GM19238 (cell line): ENCODE results near the gene RPTOR.

Experiments used
- DNase-seq: peaks from one replicate; pipeline ENCODE4 v3.0.0; 2011; ENCODE audit warnings: low spot score; ENCODE audit not compliant: insufficient read length

RPTOR gene

DNA sequence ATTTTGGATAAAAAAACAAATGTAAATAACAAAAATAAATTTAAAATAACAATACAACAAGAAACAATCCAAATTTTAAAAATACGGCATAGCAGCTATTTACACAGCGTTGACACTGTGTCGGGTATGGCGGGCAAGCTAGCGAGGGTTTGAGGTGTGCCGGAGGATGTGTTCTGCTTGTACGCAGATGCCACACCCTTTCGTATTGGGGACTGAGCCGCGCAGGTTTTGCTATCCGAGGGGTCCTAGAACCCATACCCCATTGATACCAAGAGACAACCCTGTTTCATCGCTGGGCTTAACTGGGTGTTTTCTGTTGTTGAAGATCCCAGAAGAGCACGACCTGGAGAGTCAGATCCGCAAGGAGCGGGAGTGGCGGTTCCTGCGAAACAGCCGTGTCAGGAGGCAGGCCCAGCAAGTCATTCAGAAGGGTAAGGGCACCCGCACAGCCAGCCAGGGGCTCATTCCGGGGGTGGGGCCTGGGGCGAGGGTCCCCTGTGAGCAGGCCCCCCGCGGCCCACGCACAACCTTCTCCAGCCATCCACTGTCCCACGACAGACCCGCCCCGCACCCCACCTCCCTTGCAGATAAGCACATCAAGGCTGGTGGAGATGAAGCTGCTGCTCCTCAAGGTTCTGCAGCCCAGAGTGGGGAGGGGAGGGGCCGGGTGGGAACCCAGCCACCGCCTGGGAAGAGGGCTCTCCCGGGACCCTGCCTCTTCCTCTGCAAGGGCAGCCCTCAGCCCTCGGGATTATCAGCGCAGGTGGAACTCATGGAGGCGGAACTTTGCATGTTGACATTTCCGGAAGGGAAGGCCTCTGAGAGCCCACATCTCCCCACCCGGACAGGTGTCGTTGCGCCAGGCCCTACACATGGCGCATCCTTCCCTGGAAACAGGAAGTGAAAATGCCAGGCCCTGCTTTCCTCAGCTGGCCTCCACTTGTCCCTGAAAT lies 395.8 kb downstream of the RPTOR start:
- no peak for DNase-seq

DNA sequence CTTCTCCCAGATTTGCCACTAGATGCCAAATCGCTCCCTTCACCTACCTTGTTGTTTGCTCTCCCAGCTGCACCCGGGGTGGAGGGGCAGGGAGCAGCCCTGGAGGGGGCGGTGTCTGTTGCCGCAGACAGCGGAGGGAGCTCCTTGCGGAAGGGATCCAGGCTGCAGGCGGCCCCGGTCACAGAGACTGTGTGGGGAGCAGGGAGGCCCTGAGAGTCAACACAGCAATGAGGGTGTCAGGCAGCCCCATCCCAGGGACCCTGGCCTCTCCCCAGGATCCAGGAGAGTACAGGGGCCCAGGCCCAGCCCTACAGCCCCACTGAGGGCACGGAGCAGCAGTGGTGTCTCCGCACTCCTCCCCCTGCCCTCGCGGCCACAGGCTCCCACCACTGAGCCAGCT lies 396.5 kb downstream of the RPTOR start:
- no peak for DNase-seq

DNA sequence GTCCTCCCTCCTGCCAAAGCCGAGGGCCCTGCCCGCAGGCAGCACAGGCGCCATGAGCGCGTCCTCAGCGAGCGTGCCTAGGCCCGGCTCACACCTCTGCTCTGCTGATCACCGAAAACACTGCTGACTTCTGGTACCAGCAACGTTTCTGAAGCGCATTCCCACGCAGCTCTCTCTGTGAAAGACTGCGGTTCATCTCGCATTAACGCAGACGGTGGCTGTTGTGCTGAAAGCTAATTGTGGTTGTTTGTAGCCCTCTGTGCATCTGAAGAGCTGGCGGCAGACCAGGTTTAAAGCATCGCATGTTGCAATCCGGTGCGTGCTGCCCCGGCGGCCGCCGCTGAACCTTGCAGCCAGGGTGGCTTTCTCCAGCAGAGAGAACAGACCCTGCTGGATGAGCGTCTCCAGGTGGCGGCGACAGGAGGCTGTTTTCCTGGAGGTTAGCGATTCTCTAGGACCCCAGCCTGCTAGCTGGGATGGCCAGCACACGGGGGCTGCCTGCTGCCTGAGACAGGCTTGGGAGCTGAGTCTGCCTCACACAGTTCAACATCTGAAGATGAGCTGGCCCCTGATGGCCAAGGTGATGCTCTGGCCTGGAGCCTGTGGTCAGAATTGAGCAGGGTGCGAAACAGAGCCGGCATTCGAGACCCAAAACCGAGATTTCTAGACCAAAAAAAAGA lies 397.2 kb downstream of the RPTOR start:
- DNase-seq, result no peak

DNA sequence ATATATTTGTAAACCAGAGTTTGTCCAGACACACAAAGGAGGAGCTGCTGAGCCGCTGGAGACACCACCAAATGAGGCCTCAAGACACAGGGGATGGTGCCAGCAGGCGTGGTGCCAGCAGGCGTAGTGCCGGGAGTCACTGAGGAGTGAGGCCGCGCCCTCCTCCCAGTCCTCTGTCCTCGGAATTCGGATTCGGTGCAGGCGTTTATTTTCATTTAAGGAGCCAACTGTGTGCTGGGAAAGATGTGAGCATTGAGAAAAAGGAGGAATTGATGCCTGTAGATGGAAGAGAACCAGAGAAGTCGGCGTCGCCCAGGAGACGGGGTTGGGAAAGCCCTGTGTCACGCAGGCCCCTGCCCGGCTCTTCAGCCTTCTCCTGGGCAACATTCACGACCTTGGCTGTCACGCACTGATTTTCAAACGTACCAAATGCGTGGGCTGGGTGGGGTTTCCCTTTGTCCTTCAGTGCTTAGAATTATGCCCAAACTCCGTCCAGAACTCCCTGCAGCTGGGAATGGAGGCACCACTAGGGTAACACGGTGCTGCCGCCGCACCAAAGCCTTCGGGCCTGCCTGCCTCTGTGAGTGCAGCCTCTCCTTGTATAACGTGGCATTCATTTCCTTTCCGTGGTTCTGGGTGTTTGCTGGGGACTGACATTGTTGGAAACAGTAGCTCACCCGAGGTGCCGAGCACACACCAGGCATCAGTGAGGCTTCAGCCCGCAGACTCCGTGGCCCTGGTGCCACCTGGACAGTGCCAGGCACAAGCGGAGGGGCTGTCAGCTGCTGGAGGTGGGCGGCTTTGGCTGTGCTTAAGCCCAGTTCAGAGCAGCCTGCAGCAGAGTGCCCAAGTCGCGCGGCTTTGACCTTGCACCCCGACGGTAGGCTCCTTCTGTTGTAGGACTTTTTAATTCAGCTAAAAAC lies 398.0 kb downstream of the RPTOR start:
- no peak for DNase-seq

DNA sequence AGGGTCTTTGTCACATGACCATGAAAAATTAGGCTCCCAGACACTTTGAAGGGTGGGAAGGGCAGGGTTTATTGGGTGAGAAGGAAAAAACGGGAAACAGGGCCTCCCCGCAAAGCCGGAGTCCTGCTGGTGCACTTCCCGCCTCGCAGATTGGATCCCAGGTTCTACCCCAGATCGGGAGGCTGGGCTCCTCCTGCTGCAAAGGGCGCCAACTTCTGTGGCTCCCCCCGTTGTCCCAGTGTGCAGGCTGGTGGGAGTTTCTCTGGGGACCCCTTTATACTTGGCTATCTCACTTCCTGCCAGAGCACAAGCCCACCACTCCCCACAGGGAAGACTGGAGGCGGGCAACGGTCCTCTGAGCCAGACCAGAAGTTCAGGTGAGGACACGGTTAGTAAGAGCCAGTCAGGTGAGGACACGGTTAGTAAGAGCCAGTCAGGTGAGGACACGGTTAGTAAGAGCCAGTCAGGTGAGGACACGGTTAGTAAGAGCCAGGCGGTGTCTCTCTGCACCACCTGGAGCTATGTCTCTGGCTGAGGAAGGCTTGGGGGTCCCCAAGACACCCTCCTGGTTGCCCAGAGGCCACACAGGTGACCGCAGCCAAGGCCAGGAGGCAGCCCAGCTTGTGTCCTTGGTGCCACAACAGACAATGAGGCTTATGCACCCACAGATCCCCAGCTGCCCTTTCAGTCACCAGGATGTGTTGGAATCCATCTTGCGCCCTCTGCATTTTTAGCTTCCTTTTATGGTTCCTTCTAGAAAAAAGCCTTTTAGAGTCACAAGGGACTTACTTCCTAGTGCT lies 398.9 kb downstream of the RPTOR start:
- DNase-seq, result no peak

DNA sequence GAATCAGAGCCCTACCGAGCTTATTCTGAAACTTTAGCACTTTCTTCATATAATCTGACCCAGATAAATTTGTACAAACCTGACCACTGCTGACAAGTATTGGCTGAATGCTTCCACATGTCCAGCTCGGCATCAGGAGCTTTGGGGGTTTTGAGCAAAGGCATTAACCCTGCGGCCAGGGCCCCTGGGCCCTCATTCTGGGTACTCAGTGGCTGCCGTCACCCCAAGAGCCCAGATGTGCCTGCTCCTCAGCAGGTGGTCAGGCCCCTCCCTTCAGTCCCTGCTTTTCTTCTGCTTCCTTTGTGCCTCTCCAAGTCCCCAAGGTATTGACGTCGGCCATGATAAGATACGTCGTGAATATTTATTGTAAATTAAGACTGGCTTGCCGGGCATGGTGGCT lies 399.7 kb downstream of the RPTOR start:
- no peak for DNase-seq

DNA sequence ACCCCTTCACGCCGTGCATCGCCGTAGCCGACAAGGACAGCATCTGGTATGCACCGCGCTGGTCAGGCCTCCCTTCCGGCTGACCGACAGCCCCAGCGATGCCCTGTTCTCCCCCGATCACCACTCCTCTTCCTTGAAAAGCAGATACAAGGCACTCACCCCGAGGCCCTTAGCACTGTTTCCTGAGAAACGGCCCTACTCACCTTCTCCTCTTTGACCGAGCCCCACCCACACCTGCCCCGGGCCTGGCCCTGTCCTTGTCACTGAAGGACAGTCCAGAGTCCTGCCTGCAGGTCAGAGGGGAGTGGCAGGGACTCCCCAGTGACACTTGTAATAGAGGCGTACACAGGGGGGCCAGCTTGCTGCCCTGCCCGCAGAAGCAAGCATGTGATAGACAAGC lies 401.1 kb downstream of the RPTOR start:
- DNase-seq, result no peak

DNA sequence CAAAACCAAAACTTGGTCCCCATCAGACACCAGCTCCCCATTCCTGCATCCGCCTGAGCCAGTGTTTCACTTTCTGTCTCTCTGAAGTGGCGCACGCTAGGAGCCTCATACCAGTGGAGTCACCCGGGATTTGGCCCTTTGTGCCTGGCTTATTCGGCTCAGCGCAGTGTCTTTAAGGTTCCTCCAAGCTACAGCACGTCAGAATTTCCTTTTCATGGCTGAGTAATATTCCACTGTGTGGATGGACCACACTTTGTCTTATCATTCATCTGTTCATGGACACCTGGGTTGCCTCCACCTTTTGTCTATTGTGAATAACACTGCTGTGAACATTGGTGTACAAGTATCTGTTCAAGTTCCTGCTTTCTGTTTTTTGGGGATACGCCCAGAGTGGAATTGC lies 401.8 kb downstream of the RPTOR start:
- DNase-seq, result no peak

DNA sequence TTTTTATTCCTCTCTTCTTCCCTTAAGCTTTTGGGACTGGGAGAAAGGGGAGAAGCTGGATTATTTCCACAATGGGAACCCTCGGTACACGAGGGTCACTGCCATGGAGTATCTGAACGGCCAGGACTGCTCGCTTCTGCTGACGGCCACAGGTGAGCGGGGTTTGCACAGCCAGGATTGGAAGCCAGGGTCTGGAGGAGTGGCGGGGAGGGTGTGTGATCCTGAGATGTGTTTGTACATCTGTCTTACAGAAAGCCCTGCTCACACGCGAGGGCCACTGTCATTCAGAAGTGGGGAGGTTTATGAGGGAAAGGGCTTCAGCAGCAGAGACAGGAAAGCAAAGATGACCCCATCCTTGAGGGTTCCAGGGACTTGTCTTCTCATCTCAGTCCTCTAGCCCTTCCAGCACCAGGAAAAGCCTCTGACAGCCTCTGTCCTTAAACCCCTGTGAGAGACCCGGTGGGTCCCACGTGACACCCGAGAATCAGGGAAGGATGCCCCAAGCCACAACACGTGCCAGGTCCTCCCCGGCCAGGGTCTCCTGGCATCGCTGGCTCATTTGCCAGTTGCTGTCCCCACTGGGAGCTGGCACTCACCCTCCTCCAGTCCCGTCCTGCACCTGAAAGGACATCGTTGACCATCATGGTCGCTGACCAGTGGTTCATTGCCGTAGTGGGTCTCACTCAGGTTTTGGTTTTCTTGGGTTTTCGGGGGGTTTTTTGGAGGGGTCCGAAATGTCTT lies 402.7 kb downstream of the RPTOR start:
- DNase-seq, result no peak

DNA sequence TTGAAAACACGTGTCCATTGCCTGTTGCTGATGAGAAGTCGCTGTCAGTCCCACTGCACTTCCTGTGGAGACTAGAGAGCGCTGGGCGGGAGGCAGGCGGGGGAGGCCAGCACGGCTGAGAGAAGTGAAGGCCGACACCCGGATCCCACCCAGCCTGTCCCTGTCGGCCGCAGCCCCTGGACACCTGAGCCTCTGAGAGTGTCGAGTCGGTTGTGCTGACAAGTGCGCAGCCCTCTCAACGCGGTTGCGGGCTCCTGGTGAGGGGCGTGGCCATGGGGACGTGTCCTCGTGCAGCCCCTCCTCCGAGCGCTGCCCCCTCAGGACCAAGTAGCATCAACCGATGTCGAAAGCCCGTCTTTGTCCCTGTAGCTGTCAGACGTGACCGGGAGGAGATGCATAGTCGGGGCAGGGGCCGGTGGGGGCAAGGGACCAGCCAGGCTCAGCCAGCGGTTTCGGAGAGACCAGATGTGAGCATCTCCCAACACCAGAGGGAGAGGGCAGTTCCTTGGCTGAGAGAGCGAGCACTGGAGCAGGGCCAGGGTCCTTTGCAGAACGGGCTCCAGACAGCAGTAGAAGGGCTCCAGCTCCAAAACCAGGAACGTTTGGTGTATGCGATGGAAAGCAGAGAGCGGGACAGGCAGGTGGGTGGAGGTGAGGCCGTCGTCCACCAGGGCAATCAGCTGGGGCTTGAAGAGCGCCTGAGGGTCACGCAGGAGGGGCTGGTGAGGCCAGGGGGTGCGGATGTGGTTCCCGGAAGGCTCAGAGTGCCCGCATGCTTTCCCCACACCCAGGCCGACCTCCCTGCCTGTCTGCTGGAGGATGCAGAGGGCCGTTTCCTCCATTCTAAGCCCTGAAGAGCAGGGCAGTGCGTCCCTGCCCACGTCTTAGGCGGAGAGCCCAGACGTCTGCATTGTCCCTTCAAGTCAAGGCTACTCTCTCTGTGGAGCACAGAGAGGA lies 403.7 kb downstream of the RPTOR start:
- DNase-seq, result no peak

DNA sequence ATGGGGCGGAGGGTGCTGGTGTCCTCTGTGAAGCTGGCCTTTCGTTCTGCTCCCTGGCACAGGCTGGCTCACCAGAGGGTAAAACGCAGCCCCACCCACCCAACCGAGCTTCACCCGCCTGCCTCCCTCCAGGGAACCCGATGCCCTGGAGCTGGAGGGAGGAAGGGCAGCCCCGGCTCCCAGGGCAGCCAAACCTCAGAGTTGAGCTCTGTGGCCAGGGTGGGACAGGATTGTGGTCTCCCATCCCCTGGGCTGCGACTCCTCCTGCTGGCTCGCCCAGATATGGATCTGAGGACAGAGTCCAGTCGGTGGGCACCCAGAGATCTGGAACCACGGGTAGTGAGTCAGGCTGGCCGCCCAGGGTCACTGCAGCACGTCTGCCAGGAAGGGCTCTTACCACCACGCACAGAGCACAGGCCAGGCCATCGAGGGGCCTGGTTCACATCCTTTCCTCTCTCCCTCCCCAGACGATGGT lies 404.4 kb downstream of the RPTOR start:
- no peak for DNase-seq

DNA sequence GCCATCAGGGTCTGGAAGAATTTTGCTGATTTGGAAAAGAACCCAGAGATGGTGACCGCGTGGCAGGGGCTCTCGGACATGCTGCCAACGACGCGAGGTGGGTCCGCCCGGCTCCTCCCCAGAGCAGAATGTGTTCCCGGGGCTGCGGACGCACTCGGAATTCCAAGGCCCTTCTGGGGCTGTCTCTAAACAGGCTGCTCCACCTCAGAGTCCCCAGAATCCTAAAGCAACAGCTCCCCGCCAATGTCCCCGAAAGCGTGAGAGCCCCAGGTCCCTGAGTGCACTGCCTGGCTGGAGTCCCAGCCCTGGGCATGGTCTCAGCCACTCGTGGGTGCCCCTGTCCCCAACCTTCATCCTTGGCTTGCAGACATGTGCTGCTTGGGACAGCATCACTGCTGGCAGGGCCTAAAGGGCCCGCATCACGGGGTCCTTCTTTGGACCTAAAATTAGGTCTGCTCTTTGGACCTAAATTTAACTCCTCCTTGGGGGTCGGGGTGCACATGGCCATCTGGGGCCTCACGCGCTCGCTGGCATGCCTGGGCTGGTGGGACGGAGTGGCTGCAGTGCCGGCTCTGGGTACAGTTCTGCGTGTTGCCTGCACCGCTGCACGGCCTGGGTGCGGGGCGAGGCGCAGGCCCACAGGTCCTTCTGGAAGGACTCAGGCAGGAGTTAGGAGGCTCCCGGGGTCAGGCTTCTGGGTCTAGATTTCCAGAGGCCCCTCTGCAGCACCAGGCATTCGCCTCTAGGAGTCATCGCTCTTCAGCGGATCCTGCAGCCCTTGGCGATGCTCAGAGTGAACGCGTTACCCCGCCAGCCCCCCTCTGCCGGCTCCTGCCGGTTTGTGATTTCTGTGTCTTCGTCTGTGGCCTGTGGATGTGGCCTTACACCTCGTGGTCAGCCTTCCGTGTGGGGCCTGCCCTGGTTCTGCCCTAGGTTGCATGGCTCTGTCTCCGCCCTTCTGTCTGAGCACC lies 405.1 kb downstream of the RPTOR start:
- no peak for DNase-seq

DNA sequence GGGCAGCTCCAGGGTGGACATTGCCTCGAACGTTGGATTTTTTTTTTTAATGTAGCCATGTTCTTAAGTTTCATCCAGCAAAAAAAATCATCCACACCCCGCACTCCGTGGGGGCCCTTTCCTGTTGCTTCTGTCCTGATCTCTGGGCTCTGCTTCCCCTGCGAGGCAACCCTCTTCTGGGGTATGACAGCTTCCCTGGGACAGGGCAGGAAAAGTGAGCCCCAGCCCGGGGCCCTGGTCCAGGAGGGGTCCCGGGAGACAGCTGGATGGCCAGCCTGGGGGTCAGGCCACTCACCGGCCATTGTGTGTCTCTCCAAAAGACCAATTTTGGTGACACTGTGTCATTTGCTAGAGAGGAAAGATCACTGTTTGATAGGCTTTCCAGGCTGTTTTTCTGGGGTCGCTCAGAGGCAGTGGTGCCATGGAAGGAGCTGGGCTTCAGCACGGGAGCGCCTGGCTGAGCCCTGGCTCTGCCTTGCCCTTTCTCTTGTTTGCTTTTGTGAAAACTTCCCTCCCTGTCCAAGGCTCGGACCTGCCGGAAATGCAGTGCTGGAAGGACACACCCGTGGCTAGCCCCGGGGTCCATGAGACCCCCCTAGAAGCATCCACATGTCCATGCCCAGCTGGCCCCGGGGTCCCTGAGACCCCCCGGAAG lies 406.0 kb downstream of the RPTOR start:
- no peak for DNase-seq

DNA sequence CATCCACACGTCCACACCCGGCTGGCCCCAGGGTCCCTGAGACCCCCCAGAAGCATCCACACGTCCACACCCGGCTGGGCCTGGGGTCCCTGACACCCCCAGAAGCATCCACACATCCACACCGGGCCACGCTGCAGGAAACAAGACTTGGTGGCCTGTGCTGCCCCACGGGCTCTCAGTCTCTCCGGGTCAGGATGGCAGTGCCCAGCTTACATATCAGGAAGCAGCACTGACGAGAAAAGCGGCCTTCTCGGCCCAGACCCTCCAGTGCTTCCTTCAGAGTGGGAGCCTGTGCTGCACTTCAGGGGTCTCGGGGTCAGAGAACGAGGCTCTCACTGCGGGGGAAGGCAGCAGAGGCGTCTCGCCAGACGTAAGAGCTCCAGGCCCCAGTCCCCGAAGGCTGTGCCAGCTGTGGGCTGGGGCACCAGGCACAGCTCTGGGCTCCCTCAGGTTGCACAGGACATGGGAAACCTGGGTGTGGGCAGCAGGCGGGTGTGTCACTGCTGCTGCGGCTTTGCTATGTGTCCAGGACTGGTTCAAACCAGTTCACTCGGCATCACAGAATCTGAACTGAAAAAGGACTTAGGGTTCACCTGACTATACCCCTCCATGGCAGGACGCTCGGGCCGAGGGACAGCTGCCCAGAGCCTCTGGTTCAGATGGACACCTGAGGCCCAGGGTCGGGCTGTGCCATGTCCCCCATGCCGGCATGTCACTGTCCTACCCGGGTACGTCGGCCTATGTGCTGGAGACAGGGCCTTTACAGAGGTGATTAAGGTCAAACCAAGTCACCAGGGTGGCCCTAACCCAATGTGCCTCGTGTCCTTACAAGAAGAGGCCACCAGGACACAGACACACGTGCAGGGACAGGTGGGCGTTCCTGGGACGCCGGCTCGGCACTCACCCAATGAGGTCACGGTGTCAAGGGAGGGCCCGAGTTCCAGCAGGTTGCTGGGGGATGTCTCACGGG lies 406.8 kb downstream of the RPTOR start:
- no peak for DNase-seq

DNA sequence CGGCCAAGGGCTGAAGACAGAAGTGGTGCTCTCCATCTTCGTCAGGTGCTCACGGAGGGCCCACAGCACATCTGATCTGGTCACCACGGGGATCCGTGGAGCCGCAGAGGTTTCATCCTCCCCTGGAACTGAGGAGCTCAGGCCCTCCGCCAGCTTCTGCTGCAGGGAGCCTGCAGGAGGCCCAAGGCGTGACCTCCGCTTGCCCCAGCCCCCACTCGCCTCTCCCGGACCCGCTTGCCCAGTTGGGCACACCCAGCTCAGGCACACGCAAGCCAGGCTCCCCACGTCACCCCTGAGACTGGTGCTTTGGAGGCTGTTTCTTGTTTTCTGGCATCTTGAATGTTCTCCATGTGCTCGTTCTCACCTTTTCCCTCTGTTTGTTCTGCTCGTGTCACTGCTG lies 407.7 kb downstream of the RPTOR start:
- DNase-seq, result no peak
